ENCODE data around the gene SCAPER. TPM values are rescaled to one million over a fixed set of nuclear protein-coding genes. Genes with fewer than 3 reads are reported as not detected.
A peak's percentile ranks its signal among the peaks of the same experiment; 100 is the strongest.

The SCAPER gene
- total RNA-seq, 1 experiment from 2014 or later, result 7.4 TPM

DNA sequence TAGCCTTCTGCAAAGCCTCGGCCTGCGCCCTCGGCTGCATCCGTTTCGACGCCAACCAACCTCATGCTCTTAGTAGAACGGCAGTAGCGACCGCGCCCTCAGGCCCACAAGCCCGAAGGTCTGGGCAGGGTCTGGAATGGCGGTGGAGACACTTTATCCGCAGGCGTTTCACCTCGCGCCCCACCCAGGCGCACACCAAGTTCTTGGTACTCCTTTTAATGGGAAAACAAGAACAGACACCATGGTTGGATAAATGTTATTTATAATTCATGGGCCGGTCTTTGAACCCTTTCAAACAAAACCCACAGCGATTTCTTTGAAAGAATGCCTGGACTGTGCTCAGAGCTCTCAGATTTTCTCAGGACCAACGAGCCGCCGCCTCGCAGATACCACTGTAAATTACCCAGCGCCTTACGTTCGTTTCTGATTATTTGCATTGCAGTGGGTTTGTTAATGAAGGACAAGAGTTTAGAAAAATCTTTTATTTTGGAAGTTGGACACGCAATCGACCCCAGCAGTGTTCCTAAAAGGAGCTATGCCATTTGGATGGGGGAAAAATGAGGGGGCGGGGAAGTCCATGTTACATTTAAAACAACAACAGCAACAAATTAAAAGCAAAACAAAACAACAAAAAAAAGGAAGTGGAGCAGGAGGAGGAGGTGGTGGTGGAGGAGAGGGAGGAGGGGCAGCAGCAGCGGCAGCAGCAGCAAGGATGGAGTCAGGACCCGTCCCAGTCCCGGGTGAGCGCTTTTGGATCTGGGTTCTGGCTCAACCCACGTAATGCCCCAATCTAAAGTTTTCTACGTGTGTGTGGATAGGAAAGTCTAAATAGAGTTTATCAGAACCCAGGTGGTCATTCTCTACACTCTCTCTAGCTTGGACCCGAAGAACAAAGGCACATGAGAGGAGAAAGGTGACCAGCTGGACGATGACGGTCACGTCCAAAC lies 569.6 kb downstream of the SCAPER start:
- H4K8ac ChIP-seq (replicated peaks; ENCODE audit: insufficient read length, low read depth, low read length), result no peak overlapping the region
- no peak overlapping the region for H4K5ac ChIP-seq (ENCODE audit: insufficient read length, low read depth, low read length)
- H3K4me1 Mint-ChIP-seq, result peaks cover 28 to 44% of the 10 kb centered on the region in 2 experiments
- H2BK12ac ChIP-seq (ENCODE audit: insufficient read length, low read depth, low read length), result no peak overlapping the region
- H3K4ac ChIP-seq (ENCODE audit: low read depth, low read length), result no peak overlapping the region; the same call in 1 of the 2 replicates
- peak; percentile 72 for DNase-seq
- H3K4me3 Mint-ChIP-seq, result peak overlapping the region; percentile 65 to 84
- no peaks in the 10 kb centered on the region for H3K9me3 ChIP-seq (ENCODE audit: control insufficient read depth, low read depth, low read length)
- no peaks in the 10 kb centered on the region for H3K79me1 ChIP-seq (ENCODE audit: insufficient read depth, low read depth, low read length, poor library complexity, severe bottlenecking)
- no peak overlapping the region for H2BK20ac ChIP-seq (ENCODE audit: low read depth, low read length, poor library complexity, severe bottlenecking)
- TF ChIP-seq, protein P1, sequence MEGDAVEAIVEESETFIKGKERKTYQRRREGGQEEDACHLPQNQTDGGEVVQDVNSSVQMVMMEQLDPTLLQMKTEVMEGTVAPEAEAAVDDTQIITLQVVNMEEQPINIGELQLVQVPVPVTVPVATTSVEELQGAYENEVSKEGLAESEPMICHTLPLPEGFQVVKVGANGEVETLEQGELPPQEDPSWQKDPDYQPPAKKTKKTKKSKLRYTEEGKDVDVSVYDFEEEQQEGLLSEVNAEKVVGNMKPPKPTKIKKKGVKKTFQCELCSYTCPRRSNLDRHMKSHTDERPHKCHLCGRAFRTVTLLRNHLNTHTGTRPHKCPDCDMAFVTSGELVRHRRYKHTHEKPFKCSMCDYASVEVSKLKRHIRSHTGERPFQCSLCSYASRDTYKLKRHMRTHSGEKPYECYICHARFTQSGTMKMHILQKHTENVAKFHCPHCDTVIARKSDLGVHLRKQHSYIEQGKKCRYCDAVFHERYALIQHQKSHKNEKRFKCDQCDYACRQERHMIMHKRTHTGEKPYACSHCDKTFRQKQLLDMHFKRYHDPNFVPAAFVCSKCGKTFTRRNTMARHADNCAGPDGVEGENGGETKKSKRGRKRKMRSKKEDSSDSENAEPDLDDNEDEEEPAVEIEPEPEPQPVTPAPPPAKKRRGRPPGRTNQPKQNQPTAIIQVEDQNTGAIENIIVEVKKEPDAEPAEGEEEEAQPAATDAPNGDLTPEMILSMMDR (conservative IDR thresholded peaks at IDR 0.05), result no peak
- peak overlapping the region; percentile 14 for H3K27ac ChIP-seq (ENCODE audit: insufficient read length, low read depth, low read length)
- no peaks in the 10 kb centered on the region for H4K20me1 ChIP-seq (ENCODE audit: control insufficient read depth, insufficient read depth, insufficient read length)
- H2BK15ac ChIP-seq (ENCODE audit: low read depth, low read length), result no peak overlapping the region
- peak overlapping the region; percentile 77 to 89 (median 78); a peak in 4 of 7 replicates for H3K27ac Mint-ChIP-seq
- no peak overlapping the region for H4K91ac ChIP-seq (ENCODE audit: insufficient read length, low read depth, low read length)
- H2AK5ac ChIP-seq (ENCODE audit: insufficient read length, low read length), result no peak overlapping the region
- H3K4me1 ChIP-seq (ENCODE audit: insufficient read depth, low read length), result peaks cover 3% of the 10 kb centered on the region; the same call in 1 of the 2 replicates
- no peaks in the 10 kb centered on the region for H3K79me2 ChIP-seq (ENCODE audit: insufficient read depth, low read length)
- peaks cover 86% of the 10 kb centered on the region for H3K27me3 Mint-ChIP-seq (ENCODE audit: low read depth)
- peaks cover 0 to 23% of the 10 kb centered on the region in 2 experiments; a peak in 3 of 5 replicates for H3K9me3 Mint-ChIP-seq
- H3K27me3 ChIP-seq (ENCODE audit: insufficient read depth, low read length), result peaks cover 39% of the 10 kb centered on the region
- H3K4me2 ChIP-seq (ENCODE audit: insufficient read depth, insufficient read length, low read length), result peak overlapping the region; percentile 92
- WGBS (ENCODE audit: extremely low coverage, insufficient read length, low lambda C conversion rate), result no CpG with 5 or more reads among the region's 39 CpGs
- H2AFZ ChIP-seq (ENCODE audit: low read length), result no peak overlapping the region
- H3K36me3 Mint-ChIP-seq (ENCODE audit: insufficient read depth in 1 of 3, low read depth in 3 of 3), result no peaks in the 10 kb centered on the region; a peak in 1 of 7 replicates
- H3K14ac ChIP-seq (ENCODE audit: insufficient read depth, low read length), result peak overlapping the region; percentile 82
- no peak overlapping the region for H3K56ac ChIP-seq (ENCODE audit: insufficient read length, low read depth, low read length)
- no peak overlapping the region for H2BK5ac ChIP-seq (ENCODE audit: insufficient read length, low read length)
- H3K23me2 ChIP-seq (ENCODE audit: insufficient read length, low read depth, low read length, poor library complexity, severe bottlenecking), result peaks cover 14% of the 10 kb centered on the region
- no peak overlapping the region for H3K23ac ChIP-seq (ENCODE audit: insufficient read length, low read depth, low read length)
- peak overlapping the region; percentile 68 for H3K9ac ChIP-seq (ENCODE audit: extremely low read depth, insufficient read length, low read length)
- peak overlapping the region; percentile 75 for H3T11ph ChIP-seq (ENCODE audit: low read length)
- no peak overlapping the region for H2BK120ac ChIP-seq (ENCODE audit: low read depth, low read length, poor library complexity, severe bottlenecking)
- H3K18ac ChIP-seq (ENCODE audit: insufficient read length, low read depth, low read length), result peak overlapping the region; percentile 84

Data from H9 (cell line).